WTC11 (cell line): Measurements from ENCODE around the gene GPR155. TPM values are rescaled to one million over a fixed set of nuclear protein-coding genes. Genes with fewer than 3 reads are reported as not detected.

ENCODE experiments used
- ATAC-seq: fragments of 200-7000 bp; cut with Tn5 transposase; 2 replicates; pipeline ENCODE4 v1.10.0; 2021; ENCODE audit warnings: mild to moderate bottlenecking, moderate library complexity
- CTCF ChIA-PET: fragments of 300-600 bp; sonication (Branson Sonifier 250); formaldehyde crosslinking; loops from one replicate; lab custom pipeline; 2021; ENCODE audit warnings: antibody characterized with exemption; lab: Charles Lee
- POLR2A ChIA-PET: fragments of 350-600 bp; sonication (Branson Sonifier 250); formaldehyde crosslinking; loops from one replicate; lab custom pipeline; 2021; ENCODE audit warnings: antibody characterized with exemption; lab: Charles Lee
- DNase-seq: peaks from one replicate; pipeline ENCODE4 v3.0.0; 2021; ENCODE audit warnings: low spot score
- H3K27ac Mint-ChIP-seq: 2 replicates; pipeline ENCODE4 v1.8.0; 2021; ENCODE audit warnings: mixed read lengths
- H3K27me3 Mint-ChIP-seq: 2 replicates; pipeline ENCODE4 v1.8.0; 2021; ENCODE audit warnings: low read depth, mild to moderate bottlenecking, moderate library complexity, mixed read lengths
- H3K36me3 Mint-ChIP-seq: 2 replicates; pipeline ENCODE4 v1.8.0; 2021; ENCODE audit warnings: mixed read lengths
- H3K4me1 Mint-ChIP-seq: 2 replicates; pipeline ENCODE4 v1.8.0; 2022; ENCODE audit warnings: mixed read lengths
- H3K4me3 Mint-ChIP-seq: 2 replicates; pipeline ENCODE4 v1.8.0; 2021; ENCODE audit warnings: mild to moderate bottlenecking, moderate library complexity, mixed read lengths
- H3K9me3 Mint-ChIP-seq: 2 replicates; pipeline ENCODE4 v1.8.0; 2021; ENCODE audit warnings: mixed read lengths
- AFF4 ChIP-seq: sonication (generic); formaldehyde crosslinking; IDR thresholded peaks from 2 replicates; pipeline ENCODE4 v1.8.1; 2023; ENCODE audit warnings: mild to moderate bottlenecking, missing genetic modification reagents, borderline replicate concordance
- ATF3 ChIP-seq: sonication (generic); formaldehyde crosslinking; conservative IDR thresholded peaks from 2 replicates; pipeline ENCODE4 v1.8.1; 2022; ENCODE audit warnings: mild to moderate bottlenecking, missing genetic modification reagents
- CDX4 ChIP-seq: fragments of 250-450 bp; sonication (Bioruptor Pico); IDR thresholded peaks from 2 replicates; pipeline ENCODE4 v1.9.0; 2021; ENCODE audit warnings: moderate library complexity, mild to moderate bottlenecking, inconsistent platforms, borderline replicate concordance
- E2F5 ChIP-seq: sonication (generic); formaldehyde crosslinking; IDR thresholded peaks from 2 replicates; pipeline ENCODE4 v1.8.1; 2022; ENCODE audit warnings: mild to moderate bottlenecking, moderate library complexity, missing genetic modification reagents
- FOXJ3 ChIP-seq: sonication (generic); formaldehyde crosslinking; IDR thresholded peaks from 2 replicates; pipeline ENCODE4 v1.9.0; 2021; ENCODE audit warnings: missing genetic modification reagents, mild to moderate bottlenecking, borderline replicate concordance
- FOXP4 ChIP-seq: sonication (generic); formaldehyde crosslinking; IDR thresholded peaks from 2 replicates; pipeline ENCODE4 v1.8.0; 2022; ENCODE audit warnings: mild to moderate bottlenecking, missing genetic modification reagents
- GABPB1 ChIP-seq: sonication (generic); formaldehyde crosslinking; IDR thresholded peaks from 2 replicates; pipeline ENCODE4 v1.8.1; 2023; ENCODE audit warnings: mild to moderate bottlenecking, missing genetic modification reagents
- GTF2I ChIP-seq: fragments of 250-450 bp; sonication (Bioruptor Pico); conservative IDR thresholded peaks from 2 replicates; pipeline ENCODE4 v1.4.0; 2021; ENCODE audit warnings: mild to moderate bottlenecking
- HMGA2 ChIP-seq: fragments of 250-450 bp; sonication (Bioruptor Pico); IDR thresholded peaks from 2 replicates; pipeline ENCODE4 v1.4.0; 2021; ENCODE audit warnings: mild to moderate bottlenecking, moderate library complexity
- IRF2 ChIP-seq: sonication (generic); formaldehyde crosslinking; IDR thresholded peaks from 2 replicates; pipeline ENCODE4 v1.8.0; 2022; ENCODE audit warnings: low read depth, missing genetic modification reagents, borderline replicate concordance
- JAZF1 ChIP-seq: fragments of 250-450 bp; sonication (Bioruptor Pico); IDR thresholded peaks from 2 replicates; pipeline ENCODE4 v1.9.0; 2021; ENCODE audit warnings: moderate library complexity, mild to moderate bottlenecking, inconsistent platforms
- KAT7 ChIP-seq: sonication (generic); formaldehyde crosslinking; IDR thresholded peaks from 2 replicates; pipeline ENCODE4 v1.8.1; 2023; ENCODE audit warnings: missing genetic modification reagents, mild to moderate bottlenecking, borderline replicate concordance
- MXD4 ChIP-seq: fragments of 250-450 bp; sonication (Bioruptor Pico); IDR thresholded peaks from 2 replicates; pipeline ENCODE4 v1.8.0; 2021; ENCODE audit warnings: mild to moderate bottlenecking, moderate library complexity, borderline replicate concordance
- NR2C2 ChIP-seq: sonication (generic); formaldehyde crosslinking; IDR thresholded peaks from 2 replicates; pipeline ENCODE4 v1.8.0; 2022; ENCODE audit warnings: mild to moderate bottlenecking, missing genetic modification reagents
- OVOL2 ChIP-seq: fragments of 250-450 bp; sonication (Bioruptor Pico); IDR thresholded peaks from 2 replicates; pipeline ENCODE4 v1.9.0; 2021; ENCODE audit warnings: mild to moderate bottlenecking, borderline replicate concordance
- PRDM15 ChIP-seq: sonication (generic); formaldehyde crosslinking; IDR thresholded peaks from 2 replicates; pipeline ENCODE4 v1.8.0; 2022; ENCODE audit warnings: missing genetic modification reagents
- SMAD3 ChIP-seq: sonication (generic); formaldehyde crosslinking; IDR thresholded peaks from 2 replicates; pipeline ENCODE4 v1.8.0; 2022; ENCODE audit warnings: missing genetic modification reagents, mild to moderate bottlenecking, borderline replicate concordance
- SOX15 ChIP-seq: fragments of 250-450 bp; sonication (Bioruptor Pico); IDR thresholded peaks from 2 replicates; pipeline ENCODE4 v1.9.0; 2021; ENCODE audit warnings: mild to moderate bottlenecking
- SP1 ChIP-seq: sonication (generic); formaldehyde crosslinking; conservative IDR thresholded peaks from 2 replicates; pipeline ENCODE4 v1.8.1; 2022; ENCODE audit warnings: missing genetic modification reagents
- USF2 ChIP-seq: sonication (generic); formaldehyde crosslinking; IDR thresholded peaks from 2 replicates; pipeline ENCODE4 v1.8.1; 2023; ENCODE audit warnings: mild to moderate bottlenecking, missing genetic modification reagents, moderate library complexity
- ZNF219 ChIP-seq: sonication (generic); formaldehyde crosslinking; IDR thresholded peaks from 2 replicates; pipeline ENCODE4 v1.8.0; 2023; ENCODE audit warnings: missing genetic modification reagents, mild to moderate bottlenecking, borderline replicate concordance
- ZNF232 ChIP-seq: sonication (generic); formaldehyde crosslinking; IDR thresholded peaks from 2 replicates; pipeline ENCODE4 v1.8.0; 2022; ENCODE audit warnings: mild to moderate bottlenecking, missing genetic modification reagents
- ZNF512 ChIP-seq: sonication (generic); formaldehyde crosslinking; IDR thresholded peaks from 2 replicates; pipeline ENCODE4 v1.8.1; 2022; ENCODE audit warnings: missing genetic modification reagents, borderline replicate concordance
- total RNA-seq: library from RNA; stranded (reverse); gene quantifications from 3 replicates; pipeline ENCODE4 v1.2.3, GENCODE V29; 2021

Gene GPR155
- total RNA-seq, 1 experiment from 2014 or later: 0.74 TPM

GRCh38 chr2:174529916-174530315 lies 43.1 kb upstream of the GPR155 start:
- ATAC-seq (no peak), DNase-seq (no peak)
- Mint-ChIP-seq H3K27ac (no peak overlapping the region), H3K4me3 (no peak overlapping the region), H3K4me1 (no peaks in the 10 kb centered on the region), H3K27me3 (no peaks in the 10 kb centered on the region; the same call in 1 of the 2 replicates), H3K36me3 (peaks cover 12% of the 10 kb centered on the region), H3K9me3 (peaks cover 18% of the 10 kb centered on the region)
- ChIA-PET POLR2A (no interaction called here), CTCF (no interaction called here)
- TF ChIP-seq CDX4 (no peak), ATF3 (no peak), JAZF1 (CRISPR knock-in tag) (no peak), SP1 (CRISPR knock-in tag) (no peak), SMAD3 (CRISPR knock-in tag) (no peak), IRF2 (CRISPR knock-in tag) (no peak), NR2C2 (CRISPR knock-in tag) (no peak), ZNF219 (CRISPR knock-in tag) (no peak)

GRCh38 chr2:174527959-174528358 lies 41.1 kb upstream of the GPR155 start:
- ChIA-PET POLR2A (no interaction called here), CTCF (no interaction called here)
- DNase-seq (no peak), ATAC-seq (no peak)
- Mint-ChIP-seq H3K4me1 (no peaks in the 10 kb centered on the region), H3K36me3 (peaks cover 12% of the 10 kb centered on the region), H3K9me3 (peaks cover 18% of the 10 kb centered on the region), H3K4me3 (no peak overlapping the region), H3K27me3 (no peaks in the 10 kb centered on the region; the same call in none of the 2 replicates), H3K27ac (no peak overlapping the region)
- TF ChIP-seq ZNF232 (CRISPR knock-in tag) (no peak), OVOL2 (no peak), FOXJ3 (no peak), MXD4 (CRISPR knock-in tag) (no peak), E2F5 (no peak), PRDM15 (CRISPR knock-in tag) (no peak), SOX15 (CRISPR knock-in tag) (no peak), USF2 (no peak), FOXP4 (CRISPR knock-in tag) (no peak), GABPB1 (CRISPR knock-in tag) (no peak), GTF2I (CRISPR knock-in tag) (no peak), ZNF512 (CRISPR knock-in tag) (no peak), AFF4 (no peak), HMGA2 (no peak), KAT7 (CRISPR knock-in tag) (no peak)
